NOMO-1 (cell line): ENCODE results near the gene PDE1A.

Experiments used
- DNase-seq, 2 experiments: peaks; one replicate each; lab custom pipeline; 2025; ENCODE audit not compliant: unreplicated experiment in 2 of 2; lab: John Stamatoyannopoulos, UW

Gene PDE1A

GRCh38 chr2:182426918-182427240 is at the start of gene PDE1A:
TSS of gene PDE1A (minus strand) at chr2:182427036.
- DNase-seq, result no peak

DNA sequence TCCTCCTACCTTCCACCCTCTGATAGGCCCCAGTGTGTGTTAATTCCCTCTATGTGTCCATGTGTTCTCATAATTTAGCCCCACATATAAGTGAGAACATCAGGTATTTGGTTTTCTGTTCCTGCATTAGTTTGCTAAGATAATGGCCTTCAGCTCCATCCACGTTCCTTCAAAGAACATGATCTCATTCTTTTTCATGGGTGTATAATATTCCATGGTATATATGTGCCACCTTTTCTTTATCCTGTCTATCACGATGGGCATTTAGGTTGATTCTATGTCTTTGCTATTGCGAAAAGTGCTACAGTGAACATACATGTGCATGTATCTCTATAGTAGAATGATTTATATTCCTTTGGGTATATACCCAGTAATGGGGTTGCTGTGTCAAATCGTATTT is 46.8 kb upstream of the PDE1A start:
- DNase-seq, result no peak

GRCh38 chr2:182463760-182464159 is 36.9 kb upstream of the PDE1A start:
- no peak for DNase-seq

- no peak for DNase-seq
Observed at GRCh38 chr2:182456784-182457183, 29.9 kb upstream of the PDE1A start.

DNA sequence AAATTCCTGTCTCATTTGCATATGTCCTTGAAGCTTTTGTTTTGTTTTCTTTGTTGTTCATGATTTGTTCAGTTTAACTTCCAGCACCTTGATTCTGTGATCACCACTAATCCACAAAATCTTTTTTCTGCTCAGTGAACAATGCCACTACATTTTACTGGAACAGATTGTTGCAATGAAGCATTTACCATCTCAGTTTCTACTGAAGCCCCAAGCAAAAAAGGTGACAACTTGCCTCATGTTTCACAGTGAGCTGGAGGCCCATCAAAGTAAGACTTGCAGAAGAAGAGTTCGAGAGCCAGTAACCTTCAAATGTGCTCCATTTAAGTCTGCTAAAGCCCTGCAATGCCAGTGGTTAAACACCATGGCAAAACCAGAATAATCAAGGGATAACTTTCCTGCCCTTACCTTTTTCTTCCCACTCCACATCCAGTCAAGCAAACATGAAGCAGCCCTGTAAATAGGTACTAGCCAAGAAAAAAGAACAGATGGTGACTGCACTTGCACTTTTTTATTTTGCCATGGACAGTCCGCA is 25.7 kb upstream of the PDE1A start:
- DNase-seq, result no peak

DNA sequence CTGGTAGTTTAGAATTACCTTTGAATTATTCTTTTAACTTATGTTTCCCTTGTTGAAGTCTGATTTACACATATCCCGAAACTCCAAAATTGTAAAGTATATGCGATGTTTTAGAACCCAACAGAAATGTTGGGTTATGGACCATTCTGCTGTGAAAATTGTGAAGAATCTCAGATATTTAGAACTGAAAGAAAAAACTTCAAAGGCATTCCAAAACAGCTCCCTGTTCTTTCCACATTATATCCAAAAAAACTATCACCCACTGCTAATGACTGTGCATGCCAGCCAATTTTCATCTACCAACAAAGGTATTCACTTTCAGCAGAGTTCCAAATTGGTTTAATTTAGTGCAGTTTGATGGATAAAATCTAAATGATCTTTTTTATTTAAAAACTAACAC is 21.5 kb upstream of the PDE1A start:
- no peak for DNase-seq

- no peak for DNase-seq
Observed at GRCh38 chr2:182447863-182448262, 21.0 kb upstream of the PDE1A start.

DNA sequence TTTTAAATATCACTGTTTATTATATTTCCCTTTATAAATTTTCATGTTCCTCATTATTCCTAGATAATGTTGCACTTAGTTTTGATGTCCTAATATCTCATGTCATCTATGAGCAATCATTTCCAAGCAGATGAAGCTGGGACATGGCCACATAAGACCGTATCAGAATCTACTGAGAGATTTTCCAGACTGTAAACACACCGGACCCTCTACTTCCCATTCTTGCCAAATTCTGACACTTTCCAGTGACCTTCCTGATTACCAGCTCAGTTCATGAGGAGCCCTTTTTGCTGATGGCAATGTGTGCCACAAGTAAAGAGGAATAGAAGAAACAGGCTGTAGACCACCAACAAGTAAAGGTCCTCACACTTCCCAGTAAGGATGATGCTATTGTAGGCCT is 20.3 kb upstream of the PDE1A start:
- no peak for DNase-seq

DNA sequence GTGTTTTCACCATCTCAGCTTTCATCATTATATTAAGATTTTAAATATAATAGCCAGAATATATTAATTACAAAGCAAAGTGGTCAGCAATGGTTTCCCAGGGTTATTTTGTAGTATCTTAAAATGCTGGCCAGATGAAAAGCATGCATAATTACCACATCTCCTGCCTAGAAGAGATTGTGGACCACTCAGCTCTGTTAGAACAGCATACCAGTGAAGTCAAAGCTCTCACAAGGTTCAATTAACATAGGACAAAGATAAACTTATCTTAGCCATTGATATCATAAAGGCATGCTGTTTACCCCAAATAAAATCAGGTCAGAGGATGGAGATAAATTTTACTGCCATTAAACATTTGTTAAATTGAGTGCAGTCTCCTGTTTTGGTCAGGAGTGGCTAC is 19.3 kb upstream of the PDE1A start:
- DNase-seq, result no peak

DNA sequence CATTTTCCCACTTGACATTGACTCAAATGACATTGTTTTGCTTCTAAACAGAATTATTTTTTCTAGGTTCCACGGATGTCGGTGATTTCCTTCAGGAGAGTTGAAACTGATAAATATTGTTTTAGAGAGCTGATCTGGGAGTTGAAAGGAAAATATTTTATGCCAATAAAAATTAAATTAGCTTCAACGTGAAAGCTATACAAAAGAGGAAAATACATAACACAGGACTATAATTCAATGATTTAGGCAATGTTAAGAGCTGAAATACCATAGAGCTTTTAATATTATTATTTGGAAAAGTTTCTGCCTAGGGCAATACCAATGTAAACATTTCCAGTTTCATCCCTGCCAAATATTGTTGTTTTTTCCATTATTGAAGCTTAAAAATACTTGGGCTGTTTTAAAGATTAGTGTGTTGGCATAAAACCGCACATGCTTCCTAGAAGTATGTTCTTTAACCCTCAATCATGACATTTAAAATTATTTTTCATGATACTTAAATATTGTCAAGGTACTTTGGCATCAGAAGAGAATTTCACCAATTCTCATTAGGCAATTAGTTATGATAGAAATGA is 18.6 kb upstream of the PDE1A start:
- no peak for DNase-seq

- no peak for DNase-seq
Observed at GRCh38 chr2:182444806-182445205, 18.0 kb upstream of the PDE1A start.

- DNase-seq, result no peak
Observed at GRCh38 chr2:182444170-182444569, 17.3 kb upstream of the PDE1A start.

- DNase-seq, result no peak
Observed at GRCh38 chr2:182436252-182436651, 9.4 kb upstream of the PDE1A start.

GRCh38 chr2:182435754-182436153 is 8.9 kb upstream of the PDE1A start:
- no peak for DNase-seq

DNA sequence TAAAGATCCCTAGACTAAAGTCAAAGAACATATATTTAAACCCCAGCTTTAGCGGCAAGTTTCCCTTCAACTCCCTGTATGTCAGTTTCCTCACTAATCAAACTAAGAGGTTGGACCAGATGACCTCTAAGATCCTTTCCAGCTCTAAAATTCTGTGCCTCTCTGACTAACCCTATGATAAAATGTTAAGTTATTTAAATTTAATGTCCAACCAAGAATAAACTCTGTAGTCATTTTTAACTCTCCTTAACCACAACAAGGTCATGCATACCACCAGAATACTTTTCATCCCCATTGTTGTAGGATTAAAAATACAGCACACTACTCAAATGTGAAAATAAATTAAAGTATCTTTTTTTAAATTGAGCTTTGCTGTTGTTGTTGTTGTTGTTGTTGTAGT is 5.2 kb upstream of the PDE1A start:
- DNase-seq, result no peak

GRCh38 chr2:182428476-182428875 is 1.6 kb upstream of the PDE1A start:
- no peak for DNase-seq

- no peak for DNase-seq
Observed at GRCh38 chr2:182426082-182426917, 536 bp downstream of the PDE1A start.

GRCh38 chr2:182422864-182423263 is 4.0 kb downstream of the PDE1A start:
- DNase-seq, result no peak

GRCh38 chr2:182420669-182421068 is 6.2 kb downstream of the PDE1A start:
- no peak for DNase-seq

- DNase-seq, result no peak
Observed at GRCh38 chr2:182416861-182417260, 10.0 kb downstream of the PDE1A start.

DNA sequence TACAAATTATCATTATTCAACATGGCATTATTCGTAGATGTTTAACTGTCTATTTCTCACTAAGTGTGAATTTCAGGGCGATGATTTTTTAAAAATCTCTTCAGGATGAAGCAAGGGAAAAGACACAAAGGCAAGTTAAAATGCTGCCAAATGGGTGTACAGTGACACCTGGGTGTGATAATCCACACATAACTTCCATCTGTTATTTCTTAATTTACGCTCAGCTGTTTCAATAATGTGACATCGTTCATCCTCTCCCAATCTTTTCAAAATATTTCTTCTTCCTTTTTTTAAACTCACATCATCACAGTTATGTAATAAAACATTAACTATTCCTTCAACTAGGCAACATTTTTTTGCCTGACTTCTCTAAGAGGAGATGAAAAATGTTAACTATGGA is 10.6 kb downstream of the PDE1A start:
- DNase-seq, result no peak

DNA sequence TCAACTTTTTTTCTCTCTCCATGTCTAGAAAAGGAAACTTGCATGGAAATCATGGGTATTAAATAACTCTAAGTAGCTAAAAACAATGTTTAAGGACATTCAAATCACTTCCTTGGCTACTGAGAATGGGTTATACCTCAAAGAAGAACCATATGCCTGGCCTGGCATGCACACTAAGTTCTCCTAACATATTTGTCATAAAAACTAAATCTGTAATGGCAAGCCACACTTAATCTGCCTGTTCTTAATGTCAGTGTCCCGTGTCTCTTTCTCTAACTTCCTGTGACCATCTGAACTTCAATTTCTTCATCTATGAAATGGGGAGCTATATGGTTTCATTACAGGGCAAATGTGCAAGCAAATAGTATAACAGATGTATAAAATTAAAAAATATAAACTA is 11.1 kb downstream of the PDE1A start:
- no peak for DNase-seq
